HG03354 (cell line): ENCODE results near the gene TMEFF2.
"Not testable (repeated sequence)": the region's sequence is repeated elsewhere in the genome, so short reads cannot be mapped to it uniquely, and the experiment has no call there.

ENCODE experiments used
- ATAC-seq: cut with Tn5 transposase; IDR thresholded peaks from one replicate; pipeline ENCODE4 v1.9.1; 2021; ENCODE audit warnings: mild to moderate bottlenecking; ENCODE audit not compliant: unreplicated experiment, poor library complexity, severe bottlenecking

Gene TMEFF2

GRCh38 chr2:192140236-192140839 lies 54.4 kb downstream of the TMEFF2 start:
- ATAC-seq, result no peak

GRCh38 chr2:192139813-192140212 lies 54.9 kb downstream of the TMEFF2 start:
- ATAC-seq, result no peak

GRCh38 chr2:192137451-192137850 lies 57.3 kb downstream of the TMEFF2 start:
- ATAC-seq, result no peak

GRCh38 chr2:192132604-192133003 lies 62.1 kb downstream of the TMEFF2 start:
- not testable (repeated sequence) for ATAC-seq

- ATAC-seq, result not testable (repeated sequence)
These were observed 64.4 kb downstream of the TMEFF2 start for GRCh38 chr2:192130312-192130711.

GRCh38 chr2:192128655-192129054 lies 66.1 kb downstream of the TMEFF2 start:
- no peak for ATAC-seq

GRCh38 chr2:192127434-192127833 lies 67.3 kb downstream of the TMEFF2 start:
- no peak for ATAC-seq

GRCh38 chr2:192126912-192127311 lies 67.8 kb downstream of the TMEFF2 start:
- no peak for ATAC-seq

- ATAC-seq, result no peak
These were observed 68.3 kb downstream of the TMEFF2 start for GRCh38 chr2:192126426-192126825.

- ATAC-seq, result no peak
These were observed 70.2 kb downstream of the TMEFF2 start for GRCh38 chr2:192124571-192124970.

GRCh38 chr2:192123847-192124246 lies 70.9 kb downstream of the TMEFF2 start:
- ATAC-seq, result no peak

- no peak for ATAC-seq
These were observed 71.8 kb downstream of the TMEFF2 start for GRCh38 chr2:192122946-192123345.

GRCh38 chr2:192122141-192122540 lies 72.6 kb downstream of the TMEFF2 start:
- no peak for ATAC-seq

- no peak for ATAC-seq
These were observed 75.2 kb downstream of the TMEFF2 start for GRCh38 chr2:192119536-192119935.

GRCh38 chr2:192117705-192118104 lies 77.0 kb downstream of the TMEFF2 start:
- ATAC-seq, result no peak

- ATAC-seq, result not testable (repeated sequence)
These were observed 83.2 kb downstream of the TMEFF2 start for GRCh38 chr2:192111536-192111935.

GRCh38 chr2:192099742-192100141 lies 95.0 kb downstream of the TMEFF2 start:
- ATAC-seq, result no peak

GRCh38 chr2:192098814-192099491 lies 95.8 kb downstream of the TMEFF2 start:
- ATAC-seq, result peak; percentile 82

GRCh38 chr2:192091476-192091875 lies 103.3 kb downstream of the TMEFF2 start:
- no peak for ATAC-seq

- ATAC-seq, result no peak
These were observed 103.8 kb downstream of the TMEFF2 start for GRCh38 chr2:192090911-192091310.

GRCh38 chr2:192087398-192087958 lies 107.3 kb downstream of the TMEFF2 start:
- no peak for ATAC-seq
